AG04450 (cell line): ENCODE measurements around the gene TMEM140. TPM values are rescaled to one million over a fixed set of nuclear protein-coding genes. Genes with fewer than 3 reads are reported as not detected.
A peak's percentile ranks its signal among the peaks of the same experiment; 100 is the strongest.
"Not testable (repeated sequence)": the region's sequence is repeated elsewhere in the genome, so short reads cannot be mapped to it uniquely, and the experiment has no call there.

Experiments used
- CTCF ChIA-PET: fragments of 300-600, 350-600 bp; formaldehyde crosslinking; extraction: SDS; loops from one replicate; lab custom pipeline; 2022; ENCODE audit warnings: antibody characterized with exemption, inconsistent platforms; lab: Charles Lee
- POLR2A ChIA-PET: fragments of 350-600 bp; formaldehyde crosslinking; extraction: SDS; loops from one replicate; lab custom pipeline; 2021; ENCODE audit warnings: antibody characterized with exemption, inconsistent platforms; lab: Yijun Ruan, JAX
- DNase-seq: peaks from one replicate; pipeline ENCODE4 v3.0.0-alpha.2; 2011; ENCODE audit warnings: low read depth, low spot score
- H3K27ac ChIP-seq: one replicate; pipeline ENCODE4 v1.5.1; 2012; ENCODE audit warnings: low read depth, low read length, control low read depth
- H3K27me3 ChIP-seq: one replicate; pipeline ENCODE4 v1.6.0; 2012; ENCODE audit warnings: low read length; ENCODE audit not compliant: control insufficient read depth, insufficient read depth
- H3K4me3 ChIP-seq: 2 replicates; pipeline ENCODE4 v1.5.1; 2011; ENCODE audit warnings: mild to moderate bottlenecking, low read depth, low read length, control low read depth
- H3K9me3 ChIP-seq: 2 replicates; pipeline ENCODE4 v1.5.1; 2012; ENCODE audit warnings: low read length; ENCODE audit not compliant: control insufficient read depth, insufficient read depth
- CTCF ChIP-seq: IDR thresholded peaks from 2 replicates; pipeline ENCODE4 v1.5.1; 2011; ENCODE audit warnings: low read depth, low read length, control low read depth, inconsistent platforms
- polyA plus RNA-seq: library from polyadenylated mRNA; depleted of rRNA; stranded (reverse); fragments of >200 nt; gene quantifications from 2 replicates; pipeline ENCODE4 v1.2.3, GENCODE V29; 2011

Gene TMEM140
- polyA plus RNA-seq, 1 experiment: 1.0 TPM

- peak overlapping the region; percentile 57 for H3K27ac ChIP-seq
- POLR2A ChIA-PET: interaction anchor here (1.0 to 2.0 kb wide), 3 partner anchors 9 to 51 kb away, joined by 3 to 7 read pairs (median 4); no protein-coding TSS in a partner anchor
- CTCF ChIA-PET: interaction anchor here (0.7 to 1.3 kb wide), 2 partner anchors 37 to 63 kb away, joined by 3 to 6 read pairs; no protein-coding TSS in a partner anchor
- no peak for TF ChIP-seq CTCF
- peak overlapping the region; percentile 86 for H3K4me3 ChIP-seq
- no peaks in the 10 kb centered on the region; the same call in 1 of the 2 replicates for H3K9me3 ChIP-seq
- no peak for DNase-seq
- H3K27me3 ChIP-seq: no peaks in the 10 kb centered on the region
These were observed 63.0 kb downstream of the TMEM140 start for GRCh38 chr7:135210888-135211178.

GRCh38 chr7:135211179-135211945 lies 63.5 kb downstream of the TMEM140 start, which contains the start of gene WDR91:
WDR91 (minus strand) TSS chr7:135211526; CDS start chr7:135211502, 24 bp downstream.
- Histone ChIP-seq H3K27me3 (no peaks in the 10 kb centered on the region), H3K9me3 (no peaks in the 10 kb centered on the region; the same call in 1 of the 2 replicates), H3K27ac (peak within 1 kb of the TSS; percentile 82), H3K4me3 (peak within 1 kb of the TSS; percentile 86)
- no peak for TF ChIP-seq CTCF
- POLR2A ChIA-PET: interaction anchor here (0.5 to 2.0 kb wide), 6 partner anchors 9 to 262 kb away, joined by 3 to 7 read pairs (median 4); partner anchors contain the start of gene CYREN
- peak; percentile 61 for DNase-seq
- CTCF ChIA-PET: interaction anchor here (0.7 to 1.3 kb wide), 2 partner anchors 37 to 63 kb away, joined by 3 to 6 read pairs; no protein-coding TSS in a partner anchor

GRCh38 chr7:135211946-135212685 lies 64.2 kb downstream of the TMEM140 start:
- peak overlapping the region; percentile 82 for H3K27ac ChIP-seq
- not testable (repeated sequence) for DNase-seq, H3K27me3 ChIP-seq, H3K9me3 ChIP-seq
- CTCF ChIA-PET: interaction anchor here (0.7 to 1.2 kb wide), 3 partner anchors 26 to 423 kb away, joined by 3 read pairs; no protein-coding TSS in a partner anchor
- H3K4me3 ChIP-seq: peak overlapping the region; percentile 84
- POLR2A ChIA-PET: interaction anchor here (0.8 to 2.0 kb wide), 5 partner anchors 10 to 52 kb away, joined by 3 to 7 read pairs (median 4); partner anchors contain the start of gene CYREN

- no peaks in the 10 kb centered on the region for H3K27me3 ChIP-seq
- H3K27ac ChIP-seq: no peak overlapping the region
- CTCF ChIA-PET: no interaction called here
- POLR2A ChIA-PET: no interaction called here
- TF ChIP-seq CTCF: no peak
- DNase-seq: no peak
- H3K4me3 ChIP-seq: no peak overlapping the region
- H3K9me3 ChIP-seq: no peaks in the 10 kb centered on the region; the same call in 1 of the 2 replicates
These were observed 66.0 kb downstream of the TMEM140 start for GRCh38 chr7:135213831-135214230.

- POLR2A ChIA-PET: no interaction called here
- no peak for DNase-seq
- Histone ChIP-seq H3K27ac (no peak overlapping the region), H3K27me3 (peaks cover 4% of the 10 kb centered on the region), H3K4me3 (no peak overlapping the region), H3K9me3 (no peaks in the 10 kb centered on the region; the same call in 1 of the 2 replicates)
- TF ChIP-seq CTCF: no peak
- CTCF ChIA-PET: no interaction called here
These were observed 67.3 kb downstream of the TMEM140 start for GRCh38 chr7:135215180-135215579.
